ENCODE measurements around the gene FGFR4.

DNA sequence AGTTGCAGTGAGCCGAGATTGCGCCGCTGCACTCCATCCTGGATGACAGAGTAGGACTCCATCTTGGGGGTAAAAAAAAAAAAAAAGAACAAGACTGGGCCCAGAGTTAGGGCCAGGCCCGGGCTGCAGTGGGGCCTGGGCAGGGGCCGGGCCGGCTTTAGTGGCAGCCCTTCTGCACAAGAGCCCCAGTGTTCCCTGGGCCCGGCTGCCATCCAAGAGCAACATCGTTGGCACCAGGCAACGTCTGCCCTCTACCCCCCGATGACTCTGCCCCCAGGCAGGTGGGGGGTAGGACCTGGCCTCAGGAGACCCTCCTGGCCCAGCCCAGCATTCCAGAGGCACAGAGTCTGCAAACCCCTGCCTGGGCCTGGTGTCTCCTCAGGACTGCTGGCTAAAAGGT, 4.9 kb upstream of the FGFR4 start:
- TF ChIP-seq POLR2AphosphoS5 (IDR thresholded peaks at IDR 0.05; ENCODE audit: low read depth, low read length) (no peak), POLR2A (IDR thresholded peaks at IDR 0.05; ENCODE audit: low read depth, low read length) (no peak)

Data from GM12892 (cell line).